Measurements from ENCODE around the gene ITM2C.

GRCh38 chr2:230878599-230879188 lies 14.0 kb downstream of the ITM2C start:
- TF ChIP-seq POLR2AphosphoS5 (IDR thresholded peaks at IDR 0.05; ENCODE audit: low read depth, low read length) (no peak), POLR2A (IDR thresholded peaks at IDR 0.05; ENCODE audit: low read depth, low read length) (no peak)
